NB4 (cell line): ENCODE results near the gene TMTC2.

Source experiments
- MYC ChIP-seq: IDR thresholded peaks from 2 replicates; pipeline ENCODE4 v1.6.1; 2011; ENCODE audit warnings: low read depth, low read length
- POLR2A ChIP-seq: IDR thresholded peaks from 2 replicates; pipeline ENCODE4 v1.6.1; 2011; ENCODE audit warnings: mild to moderate bottlenecking; ENCODE audit not compliant: insufficient read length; ENCODE audit errors: extremely low read depth
- TF ChIP-seq, protein P1 (sequence below): IDR thresholded peaks from 2 replicates; pipeline ENCODE4 v1.6.1; 2011; ENCODE audit warnings: low read depth, low read length
- TF ChIP-seq, protein P2 (sequence below): IDR thresholded peaks from one replicate; pipeline ENCODE4 v1.5.1; 2012; ENCODE audit warnings: low read depth, low read length

DNA sequence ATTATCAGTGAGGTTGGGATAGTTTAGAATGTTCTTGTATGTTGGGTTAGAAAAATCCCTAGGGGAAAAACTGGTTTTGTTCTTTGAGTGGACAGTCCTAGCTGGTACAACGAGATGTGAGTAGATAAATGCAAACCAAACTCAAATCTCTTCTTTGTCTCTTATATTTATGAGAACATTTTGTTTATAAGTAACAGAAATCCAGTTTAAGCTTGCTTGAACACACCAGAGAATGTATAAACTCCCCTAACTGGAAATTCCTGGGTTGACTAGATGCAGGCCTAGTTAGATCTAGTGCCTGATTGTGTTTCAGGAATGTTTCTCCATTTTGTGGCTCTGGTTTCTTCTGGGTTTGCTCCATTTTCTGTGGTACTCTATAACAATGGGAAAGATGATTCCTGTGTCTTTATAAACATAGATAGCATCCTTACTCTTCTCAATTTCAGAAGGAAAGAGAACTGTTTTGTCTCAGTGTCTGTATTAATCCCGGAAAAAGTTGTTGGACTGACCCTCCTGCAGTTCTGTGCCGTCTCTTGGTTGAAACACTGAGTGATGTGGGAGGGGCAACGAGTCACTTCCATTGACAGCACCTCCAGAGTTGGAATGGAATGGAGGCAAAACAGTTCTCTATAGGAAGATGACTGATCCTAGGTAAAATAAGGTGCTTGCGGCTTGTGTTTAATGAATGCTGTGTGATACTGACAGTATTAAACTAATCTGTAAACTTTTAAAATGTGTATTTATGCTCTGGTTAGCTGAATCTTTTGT, 244.8 kb downstream of the TMTC2 start:
- TF ChIP-seq, protein P1, sequence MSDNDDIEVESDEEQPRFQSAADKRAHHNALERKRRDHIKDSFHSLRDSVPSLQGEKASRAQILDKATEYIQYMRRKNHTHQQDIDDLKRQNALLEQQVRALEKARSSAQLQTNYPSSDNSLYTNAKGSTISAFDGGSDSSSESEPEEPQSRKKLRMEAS, result no peak
- TF ChIP-seq, protein P2, sequence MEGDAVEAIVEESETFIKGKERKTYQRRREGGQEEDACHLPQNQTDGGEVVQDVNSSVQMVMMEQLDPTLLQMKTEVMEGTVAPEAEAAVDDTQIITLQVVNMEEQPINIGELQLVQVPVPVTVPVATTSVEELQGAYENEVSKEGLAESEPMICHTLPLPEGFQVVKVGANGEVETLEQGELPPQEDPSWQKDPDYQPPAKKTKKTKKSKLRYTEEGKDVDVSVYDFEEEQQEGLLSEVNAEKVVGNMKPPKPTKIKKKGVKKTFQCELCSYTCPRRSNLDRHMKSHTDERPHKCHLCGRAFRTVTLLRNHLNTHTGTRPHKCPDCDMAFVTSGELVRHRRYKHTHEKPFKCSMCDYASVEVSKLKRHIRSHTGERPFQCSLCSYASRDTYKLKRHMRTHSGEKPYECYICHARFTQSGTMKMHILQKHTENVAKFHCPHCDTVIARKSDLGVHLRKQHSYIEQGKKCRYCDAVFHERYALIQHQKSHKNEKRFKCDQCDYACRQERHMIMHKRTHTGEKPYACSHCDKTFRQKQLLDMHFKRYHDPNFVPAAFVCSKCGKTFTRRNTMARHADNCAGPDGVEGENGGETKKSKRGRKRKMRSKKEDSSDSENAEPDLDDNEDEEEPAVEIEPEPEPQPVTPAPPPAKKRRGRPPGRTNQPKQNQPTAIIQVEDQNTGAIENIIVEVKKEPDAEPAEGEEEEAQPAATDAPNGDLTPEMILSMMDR, result no peak
- TF ChIP-seq POLR2A, result no peak
- no peak for TF ChIP-seq MYC
